ENCODE results near the gene IL17REL.

IL17REL gene

DNA sequence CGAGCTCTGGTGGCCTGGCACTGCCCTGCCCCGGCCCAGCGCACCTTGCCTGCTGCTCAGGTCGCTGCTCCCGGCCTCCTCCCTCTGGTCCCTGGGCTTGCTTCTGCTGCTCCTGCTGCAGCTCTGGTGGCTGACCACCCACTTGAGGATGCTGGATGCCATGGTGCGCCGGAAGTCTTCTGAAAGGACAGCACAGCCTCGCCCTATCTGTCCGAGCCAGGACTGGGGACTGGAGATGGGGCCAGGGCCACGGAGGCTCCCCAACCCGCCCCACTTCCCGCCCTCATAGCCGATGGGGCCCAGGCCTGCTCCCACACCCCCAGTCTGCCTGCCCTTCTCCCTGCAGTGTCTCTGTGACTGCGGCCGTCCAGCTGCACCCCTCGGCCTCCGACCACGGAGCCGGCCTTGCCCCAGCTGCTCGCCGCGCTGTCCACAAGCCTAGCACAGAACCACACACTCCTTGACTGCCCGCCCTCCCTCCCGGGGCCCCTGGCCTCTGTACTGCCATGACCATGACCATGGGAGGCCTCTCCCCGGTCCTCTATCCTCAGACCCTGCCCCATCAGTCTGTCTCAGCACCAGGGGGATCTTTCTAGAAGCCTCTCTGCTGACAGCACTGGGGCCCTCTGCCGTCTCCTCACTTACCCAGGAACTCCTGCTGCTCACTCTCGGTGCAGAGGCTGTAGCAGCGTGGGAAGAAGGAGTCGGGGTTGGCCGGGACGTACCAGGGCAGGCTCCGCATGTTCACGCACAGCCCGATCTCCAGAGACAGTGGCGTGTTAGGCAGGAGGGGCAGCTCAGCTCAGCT, 32.9 kb upstream of the IL17REL start:
- DNase-seq: no peak

GRCh38 chr22:50044485-50045118, 32.0 kb upstream of the IL17REL start:
- DNase-seq: no peak

DNA sequence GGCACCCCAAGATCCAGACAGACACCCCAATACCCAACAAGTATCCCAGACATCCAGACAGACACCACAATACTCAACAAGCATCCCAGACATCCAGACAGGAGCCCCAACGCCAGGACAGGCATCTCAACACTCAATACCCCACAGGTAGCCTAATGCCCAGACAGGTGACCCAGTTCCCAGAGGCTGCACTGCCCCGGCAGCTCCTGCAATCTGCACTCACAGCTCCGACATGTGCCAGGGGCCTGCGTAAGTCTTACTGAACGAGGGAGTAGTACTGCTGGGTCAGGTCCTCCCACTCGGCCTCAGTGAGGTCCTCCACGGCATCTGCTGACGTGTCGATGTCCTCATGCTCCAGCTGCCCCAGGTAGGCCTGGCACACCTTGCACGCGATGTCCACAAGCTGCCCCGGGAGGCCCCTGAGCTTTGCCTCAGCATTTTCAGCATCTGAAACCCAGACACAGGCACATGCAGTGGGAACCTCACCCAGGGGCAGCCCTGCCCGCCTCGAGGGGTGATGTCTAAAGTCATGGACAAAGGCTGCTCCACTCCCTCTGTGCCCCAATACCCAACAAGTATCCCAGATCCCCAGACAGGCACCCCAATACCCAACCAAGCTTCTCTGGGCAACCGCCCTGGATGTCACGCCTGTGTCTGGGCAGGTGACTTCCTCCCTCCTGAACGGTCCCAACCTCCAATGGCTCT, 28.9 kb upstream of the IL17REL start:
- no peak for DNase-seq

DNA sequence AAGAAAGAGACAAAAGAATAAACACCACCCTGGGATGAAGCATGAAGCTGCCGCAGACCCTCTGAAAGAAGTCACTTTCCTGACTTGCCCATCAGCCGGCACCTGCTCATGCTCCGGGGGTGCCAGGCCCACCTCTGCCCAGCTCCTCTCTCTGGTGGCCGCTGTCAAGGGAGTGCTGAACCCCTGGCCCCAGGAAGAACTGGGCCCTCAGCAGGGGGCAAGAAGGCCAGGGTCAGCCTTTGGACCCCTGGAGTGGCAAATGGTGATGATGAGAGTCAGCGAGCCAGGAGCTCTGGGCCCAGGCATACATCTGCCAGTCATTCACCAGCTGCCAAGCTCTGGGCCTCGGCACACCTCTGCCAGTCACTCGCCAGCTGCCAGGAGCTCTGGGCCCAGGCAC, 28.2 kb upstream of the IL17REL start:
- no peak for DNase-seq

- DNase-seq: no peak
Measured at GRCh38 chr22:50039669-50040443, 27.3 kb upstream of the IL17REL start.

- DNase-seq: no peak
Measured at GRCh38 chr22:50035976-50036724, 23.6 kb upstream of the IL17REL start.

DNA sequence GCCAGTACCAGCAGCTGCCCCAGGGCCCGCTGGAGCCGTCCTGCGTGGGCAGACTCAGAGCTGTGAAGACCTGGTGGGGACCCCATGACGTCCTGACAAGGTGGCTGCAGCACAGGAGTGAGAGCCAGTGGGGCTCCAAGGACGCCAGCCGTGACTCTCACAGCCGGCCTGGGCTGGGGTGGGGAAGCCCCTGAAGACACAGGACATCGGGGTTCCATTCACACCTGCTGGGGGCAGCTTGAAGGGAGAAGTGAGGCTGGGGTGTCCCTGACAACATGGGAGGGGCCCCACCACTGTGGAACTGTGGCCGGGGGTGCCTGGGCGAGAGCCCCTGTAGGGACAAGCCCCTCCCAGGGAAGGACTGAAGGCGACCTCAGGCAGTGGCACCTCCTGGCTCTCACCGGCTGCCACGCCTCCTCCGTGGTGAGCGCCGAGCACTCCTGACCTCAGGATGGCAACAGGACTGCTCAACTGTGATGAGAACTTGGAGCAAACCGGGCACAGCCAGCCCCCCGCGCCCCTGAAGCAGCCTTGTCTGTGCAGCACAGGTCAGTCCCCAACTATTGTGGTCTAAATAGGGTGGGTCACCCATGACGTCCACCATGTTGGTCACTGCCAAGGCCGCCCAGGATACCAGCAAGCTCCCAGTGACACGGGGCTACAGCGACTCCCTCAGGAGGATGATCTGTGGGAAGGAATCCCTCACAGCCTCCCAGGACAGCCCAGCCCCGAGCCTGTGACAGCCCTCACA, 22.7 kb upstream of the IL17REL start:
- no peak for DNase-seq

- DNase-seq: peak; percentile 75
Measured at GRCh38 chr22:50034126-50035081, 21.8 kb upstream of the IL17REL start.

- no peak for DNase-seq
Measured at GRCh38 chr22:50032941-50033601, 20.5 kb upstream of the IL17REL start.

DNA sequence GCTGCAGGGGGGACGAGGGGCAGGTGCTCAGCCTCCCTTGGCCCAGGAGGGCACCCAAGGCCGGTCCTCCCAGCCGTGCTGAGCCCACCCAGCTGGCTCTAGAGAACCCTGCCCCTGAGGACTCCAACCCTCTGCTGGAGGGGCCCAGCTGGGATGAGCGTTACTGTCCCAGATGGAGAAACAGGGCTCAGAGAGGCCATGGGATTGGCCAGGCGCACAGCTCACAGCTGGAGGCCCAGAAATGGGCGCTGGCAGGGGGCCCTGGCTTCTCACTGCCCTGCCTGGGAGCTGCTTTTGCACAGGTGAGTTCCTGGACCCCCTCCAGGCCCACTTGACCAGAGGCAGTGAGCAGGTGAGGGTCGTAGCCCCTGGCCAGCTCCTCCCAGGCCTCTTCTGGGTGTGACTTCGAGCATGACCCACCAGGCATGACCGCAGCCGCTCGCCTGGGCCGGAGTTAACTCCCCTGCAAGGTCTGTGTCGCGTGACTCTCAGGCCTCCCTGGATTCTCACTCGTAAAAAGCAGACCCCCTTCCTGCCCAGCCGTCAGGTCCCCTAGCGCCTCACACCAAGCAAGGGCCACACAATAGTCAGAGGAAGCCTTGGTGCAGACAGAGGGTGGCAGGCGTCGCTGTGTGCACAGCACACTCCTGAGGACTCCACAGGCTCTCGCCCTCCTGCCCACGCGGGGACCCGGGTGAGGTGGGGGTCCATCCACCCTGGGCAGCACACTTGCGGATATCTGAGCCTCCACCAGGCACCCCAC, 19.7 kb upstream of the IL17REL start:
- DNase-seq: no peak

DNA sequence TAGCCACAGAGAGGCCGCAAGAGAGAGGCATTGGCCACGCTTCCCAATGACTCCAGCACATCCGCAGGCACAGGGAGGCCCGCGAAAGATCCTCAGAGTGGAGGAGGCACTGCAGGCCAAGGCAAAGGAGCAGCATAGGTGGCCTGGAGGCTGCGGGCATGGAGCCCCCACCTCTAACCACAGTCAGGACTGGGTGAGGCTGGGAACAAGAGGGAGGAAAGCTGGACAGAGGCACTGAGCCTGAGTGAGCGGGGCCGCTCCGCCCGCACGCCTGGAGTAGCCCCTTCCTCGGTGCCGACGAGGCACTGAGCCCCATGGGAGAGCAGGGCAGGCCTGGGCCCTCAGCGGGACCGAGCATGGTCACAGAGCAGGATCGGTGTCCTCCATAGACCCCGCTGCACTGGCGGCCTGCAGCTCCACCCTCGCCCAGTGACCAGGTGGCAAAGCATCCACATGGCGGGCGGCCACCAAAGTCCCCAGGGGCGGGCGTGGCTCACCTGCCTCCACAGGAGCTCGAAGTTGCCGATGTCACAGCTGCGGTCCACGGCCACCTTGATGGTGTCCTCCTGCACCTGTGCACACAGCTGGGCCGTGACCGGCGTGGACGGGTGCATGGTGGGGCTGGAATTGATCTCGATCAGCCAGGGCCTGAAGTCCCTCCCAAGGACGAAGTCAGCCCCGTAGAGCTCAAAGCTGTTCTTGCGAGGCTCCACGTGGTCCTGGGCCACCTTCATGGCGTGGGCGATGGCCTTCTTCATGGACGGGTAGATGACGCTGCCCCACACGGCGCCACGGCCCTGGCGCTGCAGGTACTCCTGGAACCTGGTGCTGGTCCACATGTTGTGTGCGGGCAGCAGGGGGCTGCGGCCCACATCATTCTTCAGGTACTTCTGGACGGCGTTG, 18.9 kb upstream of the IL17REL start:
- DNase-seq: no peak

GRCh38 chr22:50030297-50031188, 18.0 kb upstream of the IL17REL start:
- peak; percentile 51 for DNase-seq

DNA sequence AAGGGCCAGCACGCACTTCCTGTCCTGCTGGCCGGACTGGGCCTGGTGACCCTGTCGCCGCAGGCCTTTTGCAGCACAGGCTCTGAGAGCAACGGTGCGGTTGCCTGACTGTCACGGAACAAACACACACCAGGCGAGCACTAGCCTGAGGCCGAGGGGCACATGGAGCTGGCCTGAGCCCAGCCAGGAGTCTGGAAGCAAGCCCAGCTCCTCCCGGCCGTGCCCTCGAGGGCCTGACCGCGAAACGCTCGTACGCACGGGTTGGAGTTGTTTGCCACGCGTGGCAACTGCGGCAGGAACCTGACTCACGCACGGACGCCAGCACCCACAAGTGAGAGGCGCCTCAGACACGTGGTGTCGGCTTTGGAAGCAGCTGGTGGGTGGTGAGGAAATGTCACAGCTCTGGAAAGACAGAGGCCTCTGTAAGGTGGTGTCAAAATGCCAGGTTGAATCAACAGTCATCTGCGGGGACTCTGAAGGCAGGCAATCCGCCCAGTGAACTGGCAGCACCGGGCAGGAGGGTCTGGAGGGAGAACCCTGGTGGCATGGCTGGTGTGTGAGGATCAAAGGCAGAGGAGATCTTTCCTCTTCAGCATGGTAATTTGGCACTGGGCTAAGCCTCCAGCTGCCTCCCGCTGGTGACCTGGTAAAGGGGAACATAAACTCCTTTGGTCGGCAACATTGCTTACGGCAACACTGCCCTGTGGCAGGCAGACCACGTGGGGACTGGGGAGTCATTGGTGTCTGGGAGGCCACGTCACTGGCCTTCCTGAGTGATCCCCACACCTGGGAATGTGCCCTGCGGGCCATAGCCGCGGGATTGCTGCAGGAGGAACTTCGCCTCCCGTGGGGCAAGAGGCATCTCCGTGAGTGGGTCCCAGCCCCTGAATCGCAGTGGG, 15.3 kb upstream of the IL17REL start:
- no peak for DNase-seq

DNA sequence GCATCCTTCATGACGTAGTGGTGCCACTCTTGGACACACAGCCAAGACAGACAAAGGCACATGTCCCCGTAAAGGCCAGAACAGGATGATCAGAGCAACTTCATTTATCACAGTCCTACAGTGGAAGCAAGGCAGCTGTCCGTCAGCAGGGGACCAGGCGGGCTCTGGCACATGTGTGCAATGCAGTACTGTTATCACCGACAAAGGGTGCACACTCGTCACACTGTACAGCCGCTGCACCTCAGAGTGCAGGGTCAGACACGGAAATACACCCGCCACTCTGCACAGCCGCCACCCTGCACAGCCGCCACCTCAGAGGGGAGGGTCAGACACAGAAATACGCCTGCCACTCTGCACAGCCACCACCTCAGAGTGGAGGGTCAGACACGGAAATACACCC, 13.4 kb upstream of the IL17REL start:
- DNase-seq: no peak

DNA sequence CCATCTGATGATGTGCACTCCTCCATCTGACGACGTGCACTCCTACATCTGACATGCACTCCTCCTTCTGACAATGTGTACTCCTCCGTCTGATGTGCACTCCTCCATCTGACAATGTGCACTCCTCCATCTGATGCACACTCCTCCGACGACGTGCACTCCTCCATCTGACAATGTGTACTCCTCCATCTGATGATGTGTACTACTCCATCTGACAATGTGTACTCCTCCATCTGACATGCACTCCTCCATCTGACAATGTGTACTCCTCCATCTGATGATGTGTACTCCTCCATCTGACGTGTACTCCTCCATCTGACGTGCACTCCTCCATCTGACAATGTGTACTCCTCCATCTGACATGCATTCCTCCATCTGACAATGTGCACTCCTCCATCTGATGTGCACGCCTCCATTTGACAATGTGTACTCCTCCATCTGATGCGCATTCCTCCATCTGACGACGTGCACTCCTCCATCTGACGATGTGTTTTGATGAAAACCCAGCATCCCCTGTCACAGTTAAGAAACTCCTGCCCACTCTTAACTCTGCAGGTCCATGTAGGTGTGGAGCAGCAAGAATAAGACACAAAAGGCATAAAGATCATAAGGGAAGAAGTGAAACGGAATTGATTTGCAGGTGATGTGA, 9.7 kb upstream of the IL17REL start:
- DNase-seq: no peak
